Karpas-422 (cell line): ENCODE measurements around the gene MRAP2. TPM values are rescaled to one million over a fixed set of nuclear protein-coding genes. Genes with fewer than 3 reads are reported as not detected.
"Not testable (repeated sequence)": the region's sequence is repeated elsewhere in the genome, so short reads cannot be mapped to it uniquely, and the experiment has no call there.

ENCODE experiments used
- DNase-seq: peaks from one replicate; pipeline ENCODE4 v3.0.0-alpha.2; 2015
- H2AFZ ChIP-seq: fragments of 200-600 bp; sonication (generic); 2 replicates; pipeline ENCODE4 v1.6.1; 2014; ENCODE audit warnings: antibody characterized with exemption, low read length, mixed read lengths
- H3K27ac ChIP-seq: fragments of 200-600 bp; sonication (generic); 2 replicates; pipeline ENCODE4 v1.5.1; 2014; ENCODE audit warnings: mild to moderate bottlenecking, low read length, moderate library complexity
- H3K27me3 ChIP-seq: fragments of 200-600 bp; sonication (generic); 2 replicates; pipeline ENCODE4 v1.6.1; 2014; ENCODE audit warnings: low read length, mixed read lengths
- H3K36me3 ChIP-seq: fragments of 200-600 bp; sonication (generic); 2 replicates; pipeline ENCODE4 v1.6.1; 2014; ENCODE audit warnings: low read length, mixed read lengths; ENCODE audit not compliant: insufficient read depth
- H3K4me1 ChIP-seq: fragments of 200-600 bp; sonication (generic); 2 replicates; pipeline ENCODE4 v1.6.1; 2014; ENCODE audit warnings: mild to moderate bottlenecking, low read length, mixed read lengths
- H3K4me2 ChIP-seq: fragments of 200-600 bp; sonication (generic); 2 replicates; pipeline ENCODE4 v1.6.1; 2014; ENCODE audit warnings: low read length, low read depth, mild to moderate bottlenecking; ENCODE audit not compliant: poor library complexity, severe bottlenecking
- H3K4me3 ChIP-seq: fragments of 200-600 bp; sonication (generic); 2 replicates; pipeline ENCODE4 v1.5.1; 2014; ENCODE audit warnings: mild to moderate bottlenecking, antibody characterized with exemption, low read length, mixed read lengths
- H3K79me2 ChIP-seq: fragments of 200-600 bp; sonication (generic); 2 replicates; pipeline ENCODE4 v1.6.1; 2014; ENCODE audit warnings: mild to moderate bottlenecking, low read length, mixed read lengths
- H3K9ac ChIP-seq: fragments of 200-600 bp; sonication (generic); 2 replicates; pipeline ENCODE4 v1.6.0; 2014; ENCODE audit warnings: low read length
- H3K9me2 ChIP-seq: fragments of 200-600 bp; sonication (generic), shearing (Covaris generic); replicated peaks from 2 replicates; pipeline ENCODE4 v1.6.0; 2014; ENCODE audit warnings: mild to moderate bottlenecking, low read length, moderate library complexity; ENCODE audit not compliant: insufficient read depth
- H3K9me3 ChIP-seq: fragments of 300-700, 200-600 bp; sonication (generic); 2 replicates; pipeline ENCODE4 v1.6.1; 2014; ENCODE audit warnings: low read length, mixed read lengths
- H4K20me1 ChIP-seq: fragments of 200-600 bp; sonication (generic); 2 replicates; pipeline ENCODE4 v1.6.1; 2014; ENCODE audit warnings: mild to moderate bottlenecking, antibody characterized with exemption, low read length, low read depth; ENCODE audit not compliant: insufficient read depth
- total RNA-seq: library from RNA; depleted of rRNA; stranded (reverse); fragments of >200 nt; shearing (Covaris generic); gene quantifications from 2 replicates; pipeline ENCODE4 v1.2.3, GENCODE V29; 2014; ENCODE audit warnings: low replicate concordance

The MRAP2 gene
- total RNA-seq, 1 experiment from 2014 or later, result not detected

DNA sequence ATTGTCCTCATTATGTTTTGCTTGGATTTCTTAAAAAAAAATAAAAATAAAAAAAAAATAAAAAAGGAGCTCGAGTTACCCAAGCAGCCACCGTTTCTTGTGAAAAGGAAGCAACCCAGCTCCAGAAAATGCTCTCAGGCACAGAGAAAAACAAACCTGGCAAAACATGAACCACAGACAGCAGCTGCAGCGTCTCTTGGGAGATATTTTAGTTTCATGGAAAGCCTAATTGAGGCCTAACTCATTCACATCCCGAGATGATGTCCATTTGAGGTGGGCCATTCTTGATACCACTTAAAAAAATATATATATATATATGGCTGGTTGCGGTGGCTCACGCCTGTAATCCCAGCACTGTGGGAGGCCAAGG is 13.7 kb upstream of the MRAP2 start:
- no peak for DNase-seq
- Histone ChIP-seq H3K27me3 (no peaks in the 10 kb centered on the region), H4K20me1 (no peaks in the 10 kb centered on the region), H3K9me3 (no peaks in the 10 kb centered on the region), H3K9ac (no peak overlapping the region), H3K79me2 (no peaks in the 10 kb centered on the region), H3K9me2 (no peaks in the 10 kb centered on the region), H3K4me1 (no peaks in the 10 kb centered on the region), H3K4me3 (no peak overlapping the region), H3K4me2 (no peak overlapping the region), H3K36me3 (no peaks in the 10 kb centered on the region), H2AFZ (no peak overlapping the region), H3K27ac (no peak overlapping the region)

DNA sequence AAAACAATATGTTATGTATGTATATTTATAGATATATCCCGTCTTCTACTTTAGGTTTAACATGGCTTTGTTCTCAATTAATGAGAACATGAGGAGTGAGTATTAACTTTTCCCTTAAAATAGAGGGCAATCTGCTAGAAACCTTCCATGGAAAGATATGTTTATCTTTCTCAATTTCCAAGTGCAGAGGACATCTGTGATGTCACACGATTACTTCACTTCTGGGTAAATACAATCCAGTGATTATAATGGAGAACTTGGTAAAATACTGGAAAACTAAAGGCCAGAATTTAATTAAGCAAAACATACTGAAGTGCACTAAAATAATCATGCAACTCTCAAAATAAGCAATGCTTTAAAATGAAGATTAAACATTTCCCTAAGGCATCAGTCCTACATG is 11.9 kb upstream of the MRAP2 start:
- no peaks in the 10 kb centered on the region for H3K36me3 ChIP-seq
- no peak overlapping the region for H3K4me3 ChIP-seq
- no peak for DNase-seq
- H3K4me2 ChIP-seq, result no peak overlapping the region
- no peaks in the 10 kb centered on the region for H3K9me3 ChIP-seq
- H3K27me3 ChIP-seq, result no peaks in the 10 kb centered on the region
- H3K27ac ChIP-seq, result no peak overlapping the region
- H4K20me1 ChIP-seq, result no peaks in the 10 kb centered on the region
- H3K79me2 ChIP-seq, result no peaks in the 10 kb centered on the region
- H3K4me1 ChIP-seq, result no peaks in the 10 kb centered on the region
- H3K9ac ChIP-seq, result no peak overlapping the region
- no peak overlapping the region for H2AFZ ChIP-seq
- H3K9me2 ChIP-seq, result no peaks in the 10 kb centered on the region

DNA sequence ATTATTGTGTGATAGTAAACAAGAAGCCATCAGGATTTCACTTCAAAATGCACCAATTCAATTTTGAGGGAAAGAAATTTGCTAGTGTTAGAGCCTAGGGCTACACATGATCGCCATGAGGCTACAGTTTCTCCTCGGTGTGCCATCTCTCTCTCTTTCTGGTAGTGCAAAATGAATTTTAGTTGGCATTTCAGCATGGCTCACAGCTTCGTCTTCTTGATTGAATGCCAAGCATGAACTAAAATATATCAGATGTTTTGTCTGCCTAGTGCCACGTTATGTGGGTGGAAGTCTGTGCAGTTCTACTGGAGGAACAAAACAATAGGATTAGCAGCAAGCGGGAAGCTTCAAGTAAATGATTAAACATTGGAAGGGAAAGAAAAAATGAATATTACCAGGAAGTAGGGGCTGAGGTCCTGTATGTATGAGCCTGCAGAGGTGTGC is 6.8 kb upstream of the MRAP2 start:
- Histone ChIP-seq H2AFZ (no peak overlapping the region), H3K4me3 (no peak overlapping the region), H3K4me2 (no peak overlapping the region), H3K79me2 (no peaks in the 10 kb centered on the region), H3K9ac (no peak overlapping the region), H4K20me1 (no peaks in the 10 kb centered on the region), H3K27me3 (no peaks in the 10 kb centered on the region), H3K9me3 (no peaks in the 10 kb centered on the region), H3K9me2 (no peaks in the 10 kb centered on the region), H3K27ac (no peak overlapping the region), H3K4me1 (no peaks in the 10 kb centered on the region), H3K36me3 (no peaks in the 10 kb centered on the region)
- no peak for DNase-seq

DNA sequence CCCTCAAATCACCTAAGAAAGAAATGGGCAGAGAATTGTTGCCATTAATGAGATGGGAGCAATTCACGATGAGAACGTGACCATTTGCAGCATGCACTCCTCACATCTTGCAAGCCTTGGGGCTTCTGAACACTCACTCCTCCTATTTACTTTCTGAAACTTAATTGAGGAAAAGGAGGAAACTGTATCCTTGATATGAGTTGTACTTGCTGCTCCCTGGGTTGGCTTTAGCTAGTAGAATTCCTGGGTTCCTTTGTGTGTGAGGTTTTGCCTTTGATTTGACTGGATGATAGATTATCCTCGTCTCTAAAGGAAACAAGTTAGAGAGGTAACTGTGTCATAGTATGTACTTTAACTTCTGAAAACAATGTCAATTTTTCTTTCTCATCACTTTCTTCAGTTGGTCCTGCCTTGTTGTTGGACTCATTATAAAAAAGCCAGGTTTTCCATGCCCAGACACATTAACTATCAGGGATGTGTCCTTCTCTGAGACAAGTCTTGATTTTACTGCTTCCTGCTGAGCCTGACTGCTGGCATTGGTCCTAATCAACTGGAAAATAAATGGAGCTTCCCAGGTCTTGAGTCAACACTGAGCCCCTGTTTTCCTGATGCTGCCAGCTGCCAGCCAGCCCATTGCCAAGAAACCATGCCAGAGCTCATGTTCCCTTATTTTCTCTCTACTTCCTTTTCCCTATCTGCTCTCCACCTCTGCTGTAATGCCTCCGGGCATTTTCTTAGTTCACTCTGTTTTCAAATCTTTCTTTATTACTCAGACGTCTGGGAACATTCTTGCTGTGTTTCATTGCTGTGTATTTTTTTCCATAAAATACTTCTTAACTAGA is 6.0 kb upstream of the MRAP2 start:
- no peak overlapping the region for H2AFZ ChIP-seq
- no peaks in the 10 kb centered on the region for H3K27me3 ChIP-seq
- no peaks in the 10 kb centered on the region for H3K36me3 ChIP-seq

DNA sequence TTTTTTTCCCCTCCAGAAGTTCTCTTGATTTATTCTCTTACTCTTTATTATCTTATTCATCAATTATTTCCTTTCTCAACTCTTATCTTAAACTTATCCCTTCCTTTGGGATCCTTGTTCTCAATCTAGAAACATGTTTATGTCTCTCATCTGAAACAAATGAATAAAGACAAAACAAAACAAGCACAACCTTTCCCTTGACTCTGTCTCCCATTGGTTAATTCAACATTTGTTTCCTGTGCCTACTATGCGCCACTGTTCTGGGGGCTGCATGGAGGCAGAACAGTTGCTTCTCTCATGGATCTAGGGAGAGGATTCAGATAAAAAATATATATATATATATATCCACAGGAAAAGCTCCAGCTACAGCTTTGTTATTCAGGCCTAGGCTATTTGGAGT is 5.2 kb upstream of the MRAP2 start:
- H3K4me1 ChIP-seq, result no peaks in the 10 kb centered on the region
- H3K4me3 ChIP-seq, result no peak overlapping the region
- H3K27ac ChIP-seq, result no peak overlapping the region
- H3K36me3 ChIP-seq, result no peaks in the 10 kb centered on the region
- H3K9me2 ChIP-seq, result no peaks in the 10 kb centered on the region
- no peak overlapping the region for H3K9ac ChIP-seq
- H3K4me2 ChIP-seq, result no peak overlapping the region
- no peak for DNase-seq
- H4K20me1 ChIP-seq, result no peaks in the 10 kb centered on the region
- no peaks in the 10 kb centered on the region for H3K27me3 ChIP-seq
- H3K9me3 ChIP-seq, result no peaks in the 10 kb centered on the region
- H2AFZ ChIP-seq, result no peak overlapping the region
- H3K79me2 ChIP-seq, result no peaks in the 10 kb centered on the region

More for the DNA sequence above, 6.0 kb upstream of the MRAP2 start:
- no peak for DNase-seq
- H3K79me2 ChIP-seq, result no peaks in the 10 kb centered on the region
- no peak overlapping the region for H3K27ac ChIP-seq
- H3K9ac ChIP-seq, result no peak overlapping the region
- no peak overlapping the region for H3K4me2 ChIP-seq
- no peaks in the 10 kb centered on the region for H4K20me1 ChIP-seq
- H3K9me3 ChIP-seq, result no peaks in the 10 kb centered on the region
- H3K9me2 ChIP-seq, result no peaks in the 10 kb centered on the region
- H3K4me1 ChIP-seq, result no peaks in the 10 kb centered on the region
- no peak overlapping the region for H3K4me3 ChIP-seq

DNA sequence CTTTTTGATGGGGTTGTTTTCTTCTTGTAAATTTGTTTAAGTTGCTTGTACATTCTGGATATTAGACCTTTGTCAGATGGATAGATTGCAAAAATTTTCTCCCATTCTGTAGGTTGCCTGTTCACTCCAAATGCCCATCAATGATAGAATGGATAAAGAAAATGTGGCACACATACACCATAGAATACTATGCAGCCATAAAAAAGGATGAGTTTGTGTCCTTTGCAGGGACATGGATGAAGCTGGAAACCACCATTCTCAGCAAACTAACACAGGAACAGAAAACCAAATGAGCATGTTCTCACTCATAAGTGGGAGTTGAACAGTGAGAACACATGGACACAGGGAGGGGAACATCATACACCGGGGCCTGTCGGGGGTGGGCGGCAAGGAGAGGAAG is 1.6 kb upstream of the MRAP2 start:
- not testable (repeated sequence) for H3K9me2 ChIP-seq, H3K36me3 ChIP-seq, H3K9me3 ChIP-seq, H3K9ac ChIP-seq, H3K27ac ChIP-seq, H3K79me2 ChIP-seq, H4K20me1 ChIP-seq, H3K4me1 ChIP-seq, H3K4me2 ChIP-seq, H3K4me3 ChIP-seq, H2AFZ ChIP-seq, DNase-seq, H3K27me3 ChIP-seq

DNA sequence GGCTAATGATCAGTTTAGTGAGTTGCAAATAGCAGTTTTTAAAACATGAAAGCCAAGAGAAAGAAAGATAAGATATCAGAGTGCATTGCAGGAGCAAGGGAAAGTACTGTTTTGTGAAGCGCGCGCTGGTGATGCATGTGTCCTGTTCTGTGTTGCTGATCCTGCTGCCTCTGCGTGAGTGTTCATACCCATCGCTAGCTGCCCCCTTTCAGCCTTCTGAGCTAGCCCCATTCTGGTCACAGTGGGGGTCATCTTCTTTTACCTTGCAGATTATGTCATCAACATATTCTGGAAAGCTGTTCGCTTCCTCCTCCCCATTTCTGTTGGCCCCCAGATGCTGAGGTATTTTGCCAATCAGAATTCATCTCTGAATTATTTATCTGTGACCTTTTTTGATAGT is 1.9 kb downstream of the MRAP2 start:
- no peaks in the 10 kb centered on the region for H3K79me2 ChIP-seq
- H3K36me3 ChIP-seq, result no peaks in the 10 kb centered on the region
- no peak overlapping the region for H2AFZ ChIP-seq
- H3K27ac ChIP-seq, result no peak overlapping the region
- H4K20me1 ChIP-seq, result no peaks in the 10 kb centered on the region
- no peak for DNase-seq
- H3K4me1 ChIP-seq, result peaks cover 11% of the 10 kb centered on the region
- H3K4me3 ChIP-seq, result no peak overlapping the region
- no peak overlapping the region for H3K9ac ChIP-seq
- H3K4me2 ChIP-seq, result no peak overlapping the region
- no peaks in the 10 kb centered on the region for H3K9me3 ChIP-seq
- H3K27me3 ChIP-seq, result no peaks in the 10 kb centered on the region
- H3K9me2 ChIP-seq, result no peaks in the 10 kb centered on the region

DNA sequence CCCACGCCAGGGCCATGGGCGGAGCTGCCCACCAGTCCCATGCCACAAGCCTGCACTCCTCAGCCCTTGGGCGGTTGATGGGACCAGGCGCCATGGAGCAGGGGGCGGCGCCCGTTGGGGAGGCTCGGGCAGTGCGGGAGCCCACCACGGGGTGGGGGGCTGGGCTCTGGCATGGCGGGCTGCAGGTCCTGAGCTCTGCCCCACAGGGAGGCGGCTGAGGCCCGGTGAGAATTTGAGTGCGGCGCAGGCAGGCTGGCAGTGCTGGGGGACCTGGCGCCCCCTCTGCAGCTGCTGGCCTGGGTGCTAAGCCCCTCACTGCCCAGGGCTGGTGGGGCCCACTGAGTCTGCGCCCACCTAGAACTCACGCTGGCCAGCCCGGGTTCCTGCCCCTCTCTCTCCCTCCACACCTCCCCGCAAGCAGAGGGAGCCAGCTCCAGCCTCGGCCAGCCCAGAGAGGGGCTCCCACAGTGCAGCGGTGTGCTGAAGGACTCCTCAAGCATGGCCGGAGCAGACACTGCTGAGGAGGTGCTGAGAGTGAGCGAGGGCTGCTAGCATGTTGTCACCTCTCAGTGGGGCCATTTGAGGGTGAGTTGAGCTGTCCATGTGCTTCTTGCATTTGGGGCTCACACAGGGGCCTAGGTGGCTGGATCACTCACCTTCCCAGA is 4.0 kb downstream of the MRAP2 start:
- Histone ChIP-seq H3K79me2 (no peaks in the 10 kb centered on the region), H3K27ac (no peak overlapping the region), H3K36me3 (no peaks in the 10 kb centered on the region), H2AFZ (no peak overlapping the region), H3K9me3 (no peaks in the 10 kb centered on the region), H4K20me1 (no peaks in the 10 kb centered on the region), H3K27me3 (no peaks in the 10 kb centered on the region), H3K4me1 (peaks cover 11% of the 10 kb centered on the region), H3K4me3 (no peak overlapping the region), H3K4me2 (no peak overlapping the region), H3K9ac (no peak overlapping the region), H3K9me2 (no peaks in the 10 kb centered on the region)
- no peak for DNase-seq
